A673 (cell line): ENCODE results near the gene DOCK4. TPM values are rescaled to one million over a fixed set of nuclear protein-coding genes. Genes with fewer than 3 reads are reported as not detected.

Source experiments
- BruUV-seq: library from RNA; stranded (reverse); fragments of 400-500 nt; replicated peaks from 2 replicates; lab custom pipeline; 2021; lab: Mats Ljungman, UMichigan
- CTCF ChIA-PET: fragments of 300-600 bp; sonication (Branson Sonifier 250); formaldehyde crosslinking; loops from one replicate; lab custom pipeline; 2022; ENCODE audit warnings: antibody characterized with exemption; lab: Charles Lee
- POLR2A ChIA-PET: fragments of 300-600 bp; sonication (Branson Sonifier 250); formaldehyde crosslinking; loops from one replicate; lab custom pipeline; 2022; ENCODE audit warnings: antibody characterized with exemption; ENCODE audit not compliant: low non-redundant PET; lab: Charles Lee
- DNase-seq: peaks from one replicate; pipeline ENCODE4 v3.0.0-alpha.2; 2015; ENCODE audit warnings: low spot score
- H3K27ac ChIP-seq: fragments of 200-600 bp; sonication (generic); 2 replicates; pipeline ENCODE4 v1.5.1; 2016; ENCODE audit warnings: mixed run types, low read depth, mild to moderate bottlenecking, mixed read lengths, antibody characterized with exemption, low read length; ENCODE audit not compliant: poor library complexity, severe bottlenecking
- H3K27me3 ChIP-seq: fragments of 200-600 bp; sonication (generic); replicated peaks from 2 replicates; pipeline ENCODE4 v1.6.1; 2017; ENCODE audit warnings: mixed run types, low read depth, mild to moderate bottlenecking, mixed read lengths, antibody characterized with exemption, low read length; ENCODE audit not compliant: insufficient read depth, poor library complexity
- H3K36me3 ChIP-seq: fragments of 200-600 bp; sonication (generic); 2 replicates; pipeline ENCODE4 v1.6.1; 2016; ENCODE audit warnings: mixed run types, mild to moderate bottlenecking, mixed read lengths, antibody characterized with exemption, low read length; ENCODE audit not compliant: insufficient read depth, poor library complexity, severe bottlenecking
- H3K4me1 ChIP-seq: fragments of 200-600 bp; sonication (generic); 2 replicates; pipeline ENCODE4 v1.6.1; 2017; ENCODE audit warnings: mixed run types, mild to moderate bottlenecking, mixed read lengths, antibody characterized with exemption, low read length; ENCODE audit not compliant: insufficient read depth, poor library complexity, severe bottlenecking
- H3K4me3 ChIP-seq: fragments of 200-600 bp; sonication (generic); 2 replicates; pipeline ENCODE4 v1.5.1; 2016; ENCODE audit warnings: low read depth, mixed run types, mild to moderate bottlenecking, mixed read lengths, low read length; ENCODE audit not compliant: poor library complexity, severe bottlenecking
- H3K9me3 ChIP-seq: fragments of 200-600 bp; sonication (generic); 2 replicates; pipeline ENCODE4 v1.6.1; 2016; ENCODE audit warnings: mixed run types, low read depth, mild to moderate bottlenecking, mixed read lengths, antibody characterized with exemption, low read length; ENCODE audit not compliant: poor library complexity, severe bottlenecking
- CTCF ChIP-seq: fragments of 300-800, 200-600 bp; sonication (generic); conservative IDR thresholded peaks from 2 replicates; pipeline ENCODE4 v1.5.1; 2017; ENCODE audit warnings: low read depth, mild to moderate bottlenecking, antibody characterized with exemption, low read length, moderate library complexity, mixed read lengths
- EZH2 ChIP-seq: fragments of 200-600 bp; sonication (generic); IDR thresholded peaks from 2 replicates; pipeline ENCODE4 v1.6.1; 2017; ENCODE audit warnings: borderline replicate concordance, low read depth, mild to moderate bottlenecking, mixed read lengths, antibody characterized with exemption, low read length; ENCODE audit not compliant: poor library complexity, severe bottlenecking
- intact Hi-C: fragments of 100-400 bp; cut with micrococcal nuclease; formaldehyde crosslinking; loops from one replicate; pipeline ENCODE4 v1.10.0; 2022; ENCODE audit not compliant: unreplicated experiment
- total RNA-seq: library from RNA; stranded (reverse); gene quantifications from 2 replicates; pipeline ENCODE4 v1.2.3, GENCODE V29; 2021

Gene DOCK4
- total RNA-seq, 1 experiment from 2014 or later = 28.5 TPM

- DNase-seq = no peak
- no peaks in the 10 kb centered on the region for H3K36me3 ChIP-seq
- no peaks in the 10 kb centered on the region for H3K27me3 ChIP-seq
- no TSS peak for BruUV-seq
- no peaks in the 10 kb centered on the region for H3K4me1 ChIP-seq
- H3K27ac ChIP-seq = no peak overlapping the region
- CTCF ChIA-PET = no interaction called here
- TF ChIP-seq CTCF (no peak), EZH2 (no peak)
- H3K4me3 ChIP-seq = no peak overlapping the region
- intact Hi-C loops = no loop called here
- no peaks in the 10 kb centered on the region for H3K9me3 ChIP-seq
- POLR2A ChIA-PET = no interaction called here
These were observed 87.3 kb downstream of the DOCK4 start for GRCh38 chr7:112118581-112119566.

- BruUV-seq = no TSS peak
- POLR2A ChIA-PET = no interaction called here
These were observed 89.3 kb downstream of the DOCK4 start for GRCh38 chr7:112116894-112117293.

GRCh38 chr7:112116358-112116757, 89.8 kb downstream of the DOCK4 start:
- ChIA-PET POLR2A (no interaction called here), CTCF (no interaction called here)
- no peaks in the 10 kb centered on the region for H3K27me3 ChIP-seq
- DNase-seq = no peak
- H3K36me3 ChIP-seq = no peaks in the 10 kb centered on the region
- BruUV-seq = no TSS peak
- H3K27ac ChIP-seq = no peak overlapping the region
- no peaks in the 10 kb centered on the region for H3K4me1 ChIP-seq
- no peaks in the 10 kb centered on the region for H3K9me3 ChIP-seq
- TF ChIP-seq CTCF = no peak
- no peak for TF ChIP-seq EZH2
- H3K4me3 ChIP-seq = no peak overlapping the region
- intact Hi-C loops = no loop called here

More at GRCh38 chr7:112116894-112117293, 89.3 kb downstream of the DOCK4 start:
- intact Hi-C loops = no loop called here
- no peak for DNase-seq
- Histone ChIP-seq H3K27ac (no peak overlapping the region), H3K4me1 (no peaks in the 10 kb centered on the region), H3K9me3 (no peaks in the 10 kb centered on the region), H3K27me3 (no peaks in the 10 kb centered on the region), H3K36me3 (no peaks in the 10 kb centered on the region), H3K4me3 (no peak overlapping the region)
- no peak for TF ChIP-seq CTCF
- no peak for TF ChIP-seq EZH2
- CTCF ChIA-PET = no interaction called here
